Right atrium auricular region (tissue), 2 donors: Measurements from ENCODE around the gene GPBAR1. TPM values are rescaled to one million over a fixed set of nuclear protein-coding genes. Genes with fewer than 3 reads are reported as not detected.
A peak's percentile ranks its signal among the peaks of the same experiment; 100 is the strongest.

Source experiments
- DNase-seq: peaks from one replicate; pipeline ENCODE4 v3.0.0-alpha.2; 2019; ENCODE audit warnings: low spot score
- H3K27ac ChIP-seq, 2 donors: fragments of 200-600 bp; sonication (generic); 1 replicate in 1 of 2; 2 replicates in 1 of 2; pipeline ENCODE4 v1.5.1; 2016 to 2019
- H3K27me3 ChIP-seq, 2 donors: fragments of 200-600 bp; sonication (generic); one replicate each; pipeline versions ENCODE4 v1.5.1 to v1.6.0; 2017 to 2019
- H3K36me3 ChIP-seq: fragments of 200-600 bp; sonication (generic); one replicate; pipeline ENCODE4 v1.5.1; 2016
- H3K4me1 ChIP-seq, 2 donors: fragments of 200-600 bp; sonication (generic); one replicate each; pipeline versions ENCODE4 v1.5.1 to v1.6.0; 2017 to 2019
- H3K4me3 ChIP-seq, 2 donors: fragments of 200-600 bp; sonication (generic); 1 replicate in 1 of 2; 2 replicates in 1 of 2; pipeline ENCODE4 v1.5.1; 2017 to 2019; ENCODE audit warnings: mild to moderate bottlenecking in 1 of 2, moderate library complexity in 1 of 2
- H3K9me3 ChIP-seq, 2 donors: fragments of 200-600 bp; sonication (generic); one replicate each; pipeline ENCODE4 v1.5.1; 2019
- total RNA-seq, 2 donors: library from RNA; depleted of rRNA; stranded (reverse); fragments of >200 nt; gene quantifications; one replicate each; pipeline ENCODE4 v1.1.0, GENCODE V29; 2016
- TF ChIP-seq, protein P1 (sequence below), 2 donors: fragments of 200-600 bp; sonication (generic); IDR thresholded peaks; one replicate each; pipeline ENCODE4 v1.5.1; 2019; ENCODE audit warnings: antibody characterized with exemption in 2 of 2

Gene GPBAR1
- total RNA-seq, 2 donors from 2014 or later, result 1.9 to 10.7 TPM

GRCh38 chr2:218275371-218276072, 14.7 kb downstream of the GPBAR1 start:
- Histone ChIP-seq H3K27ac (peak overlapping the region in 1 of 2 donors; percentile 46), H3K4me3 (no peak overlapping the region), H3K27me3 (no peaks in the 10 kb centered on the region), H3K36me3 (peaks cover 71% of the 10 kb centered on the region), H3K9me3 (no peaks in the 10 kb centered on the region), H3K4me1 (peaks cover 0 to 37% of the 10 kb centered on the region in 2 donors)
- TF ChIP-seq, protein P1, sequence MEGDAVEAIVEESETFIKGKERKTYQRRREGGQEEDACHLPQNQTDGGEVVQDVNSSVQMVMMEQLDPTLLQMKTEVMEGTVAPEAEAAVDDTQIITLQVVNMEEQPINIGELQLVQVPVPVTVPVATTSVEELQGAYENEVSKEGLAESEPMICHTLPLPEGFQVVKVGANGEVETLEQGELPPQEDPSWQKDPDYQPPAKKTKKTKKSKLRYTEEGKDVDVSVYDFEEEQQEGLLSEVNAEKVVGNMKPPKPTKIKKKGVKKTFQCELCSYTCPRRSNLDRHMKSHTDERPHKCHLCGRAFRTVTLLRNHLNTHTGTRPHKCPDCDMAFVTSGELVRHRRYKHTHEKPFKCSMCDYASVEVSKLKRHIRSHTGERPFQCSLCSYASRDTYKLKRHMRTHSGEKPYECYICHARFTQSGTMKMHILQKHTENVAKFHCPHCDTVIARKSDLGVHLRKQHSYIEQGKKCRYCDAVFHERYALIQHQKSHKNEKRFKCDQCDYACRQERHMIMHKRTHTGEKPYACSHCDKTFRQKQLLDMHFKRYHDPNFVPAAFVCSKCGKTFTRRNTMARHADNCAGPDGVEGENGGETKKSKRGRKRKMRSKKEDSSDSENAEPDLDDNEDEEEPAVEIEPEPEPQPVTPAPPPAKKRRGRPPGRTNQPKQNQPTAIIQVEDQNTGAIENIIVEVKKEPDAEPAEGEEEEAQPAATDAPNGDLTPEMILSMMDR (IDR thresholded peaks at IDR 0.05), result no peak
- DNase-seq, result no peak

GRCh38 chr2:218276986-218277755, 16.4 kb downstream of the GPBAR1 start:
- H3K36me3 ChIP-seq, result peaks cover 86% of the 10 kb centered on the region
- no peak overlapping the region for H3K27ac ChIP-seq
- H3K9me3 ChIP-seq, result no peaks in the 10 kb centered on the region
- peaks cover 0 to 32% of the 10 kb centered on the region in 2 donors for H3K4me1 ChIP-seq
- no peak overlapping the region for H3K4me3 ChIP-seq
- DNase-seq, result no peak
- TF ChIP-seq, protein P1 (IDR thresholded peaks at IDR 0.05), result no peak
- H3K27me3 ChIP-seq, result no peaks in the 10 kb centered on the region

DNA sequence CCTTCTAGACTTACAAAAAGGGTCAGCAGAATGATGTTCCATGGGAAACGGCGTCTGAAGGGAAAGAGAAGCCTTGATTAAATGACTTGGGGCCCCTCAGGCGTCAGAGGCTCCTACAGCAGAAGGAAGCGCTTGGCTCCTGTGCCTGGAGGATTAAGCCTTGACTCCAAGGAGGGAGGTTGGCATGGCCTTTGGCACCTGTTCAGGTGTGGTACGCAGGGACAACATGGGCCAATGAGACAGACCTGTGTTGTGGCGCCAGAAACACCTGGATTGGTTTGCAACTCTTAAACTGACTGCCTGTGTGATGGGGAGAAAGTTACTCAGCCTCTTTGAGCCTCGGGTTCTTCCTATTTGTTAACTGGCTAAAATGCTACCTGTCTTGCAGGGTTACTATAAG, 17.1 kb downstream of the GPBAR1 start:
- Histone ChIP-seq H3K36me3 (peaks cover 92% of the 10 kb centered on the region), H3K4me1 (peaks cover 0 to 32% of the 10 kb centered on the region in 2 donors), H3K27ac (no peak overlapping the region), H3K27me3 (no peaks in the 10 kb centered on the region), H3K4me3 (no peak overlapping the region), H3K9me3 (no peaks in the 10 kb centered on the region)
- DNase-seq, result no peak
- TF ChIP-seq, protein P1 (IDR thresholded peaks at IDR 0.05), result no peak

DNA sequence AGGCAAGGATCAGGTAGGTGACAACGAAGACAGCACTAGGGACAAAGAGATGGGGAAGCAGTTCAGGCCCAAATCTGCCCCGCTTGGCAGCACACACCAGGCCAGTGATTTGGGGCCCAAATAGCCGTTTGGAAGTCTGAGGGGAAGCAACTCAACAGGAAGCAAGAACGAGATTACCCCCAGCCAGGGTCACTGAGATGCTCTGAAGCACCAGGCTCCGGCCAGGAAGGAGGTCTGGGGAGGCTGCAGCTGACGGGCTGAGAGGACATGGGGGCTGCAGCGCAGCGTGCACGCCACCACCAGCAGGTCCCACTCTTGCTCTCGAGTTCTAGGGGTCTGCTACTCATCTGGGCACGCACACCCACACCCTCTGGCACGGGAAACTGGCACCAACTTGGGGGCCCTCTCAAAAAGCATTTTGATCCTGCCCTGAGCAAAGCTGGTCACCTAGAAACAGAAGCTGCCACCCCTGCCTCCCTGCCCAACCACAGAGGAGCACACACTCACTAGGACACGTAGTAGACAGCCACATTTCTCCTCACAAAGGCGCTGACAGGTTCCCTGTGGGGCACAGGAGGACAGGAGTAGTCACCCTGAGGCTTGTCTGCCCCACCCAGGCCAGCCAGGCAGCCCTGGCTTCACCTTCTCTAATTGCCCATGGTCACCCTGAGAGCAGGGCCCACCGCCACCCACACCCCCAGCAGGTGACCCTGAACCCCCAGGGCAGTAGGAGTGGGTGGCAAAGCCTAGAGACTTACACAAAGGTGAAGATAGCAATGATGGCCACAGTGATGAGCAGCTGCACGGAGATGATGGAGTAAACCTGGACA, 17.9 kb downstream of the GPBAR1 start:
- Histone ChIP-seq H3K27ac (no peak overlapping the region), H3K36me3 (peaks cover 88% of the 10 kb centered on the region), H3K4me3 (no peak overlapping the region), H3K4me1 (peaks cover 0 to 34% of the 10 kb centered on the region in 2 donors), H3K27me3 (no peaks in the 10 kb centered on the region), H3K9me3 (no peaks in the 10 kb centered on the region)
- no peak for DNase-seq
- TF ChIP-seq, protein P1 (IDR thresholded peaks at IDR 0.05), result no peak

DNA sequence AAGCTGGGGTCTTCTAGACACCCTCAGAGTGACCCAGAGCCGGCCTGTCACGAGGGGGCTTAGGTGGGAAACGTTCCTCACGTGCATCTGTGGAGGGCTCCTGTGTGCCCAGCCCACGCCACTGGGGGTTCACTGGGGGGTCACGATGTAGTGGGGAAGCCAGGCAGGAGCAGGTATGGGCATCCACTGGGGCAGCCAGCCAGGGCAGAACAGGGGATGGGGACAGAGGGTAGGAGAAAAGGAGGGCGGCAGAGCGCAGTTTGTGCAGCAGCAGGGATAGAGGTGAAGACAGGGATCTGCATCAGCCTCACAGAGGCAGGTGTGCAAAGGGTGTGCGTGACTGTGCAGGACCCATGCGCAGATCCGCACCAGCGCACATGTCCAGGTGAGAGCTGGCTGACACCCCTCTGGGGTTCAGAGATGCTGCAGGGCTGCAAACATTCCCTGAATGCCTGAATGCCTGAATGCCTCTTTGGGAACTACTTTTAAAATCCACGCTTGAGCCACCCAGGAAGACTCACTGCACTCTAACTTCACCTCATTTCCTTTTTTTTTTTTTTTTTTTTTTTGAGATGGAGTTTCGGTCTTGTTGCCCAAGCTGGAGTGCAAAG, 19.6 kb downstream of the GPBAR1 start:
- no peak overlapping the region for H3K4me3 ChIP-seq
- no peak overlapping the region for H3K27ac ChIP-seq
- peaks cover 0 to 48% of the 10 kb centered on the region in 2 donors for H3K4me1 ChIP-seq
- H3K36me3 ChIP-seq, result peaks cover 72% of the 10 kb centered on the region
- no peak for DNase-seq
- no peaks in the 10 kb centered on the region for H3K27me3 ChIP-seq
- H3K9me3 ChIP-seq, result no peaks in the 10 kb centered on the region
- TF ChIP-seq, protein P1 (IDR thresholded peaks at IDR 0.05), result no peak
